ENCODE results near the gene PTCD2. TPM values are rescaled to one million over a fixed set of nuclear protein-coding genes. Genes with fewer than 3 reads are reported as not detected.

PTCD2 gene
- 1 to 10 TPM; 7.8 to 8.9 TPM for total RNA-seq

GRCh38 chr5:72319976-72320752 is at the start of gene PTCD2, which contains the start of gene MRPS27:
PTCD2 (plus strand) TSS chr5:72320373; CDS start chr5:72320383, 10 bp downstream.
MRPS27 (minus strand) TSS chr5:72320240; CDS start chr5:72320221, 19 bp downstream.

Other genes starting within 250 kb of the PTCD2 start
- gene MAP1B, start 212.9 kb upstream of the PTCD2 start, total RNA-seq = under 1 TPM in 1 of 2 experiments, not detected in 1; 0.02 TPM
- 10 to 100 TPM; 57.5 to 62.4 TPM for gene MRPS27, start 133 bp upstream of the PTCD2 start, total RNA-seq
- gene ZNF366, start 187.0 kb downstream of the PTCD2 start, total RNA-seq = not detected